Measurements from ENCODE around the gene PRXL2A. TPM values are rescaled to one million over a fixed set of nuclear protein-coding genes. Genes with fewer than 3 reads are reported as not detected.
"Not testable (repeated sequence)": the region's sequence is repeated elsewhere in the genome, so short reads cannot be mapped to it uniquely, and the experiment has no call there.

The PRXL2A gene
- total RNA-seq, 1 donor from 2014 or later: 63.6 TPM

GRCh38 chr10:80474941-80475340 is 66.6 kb downstream of the PRXL2A start:
- no peak for DNase-seq (ENCODE audit: low spot score)

DNA sequence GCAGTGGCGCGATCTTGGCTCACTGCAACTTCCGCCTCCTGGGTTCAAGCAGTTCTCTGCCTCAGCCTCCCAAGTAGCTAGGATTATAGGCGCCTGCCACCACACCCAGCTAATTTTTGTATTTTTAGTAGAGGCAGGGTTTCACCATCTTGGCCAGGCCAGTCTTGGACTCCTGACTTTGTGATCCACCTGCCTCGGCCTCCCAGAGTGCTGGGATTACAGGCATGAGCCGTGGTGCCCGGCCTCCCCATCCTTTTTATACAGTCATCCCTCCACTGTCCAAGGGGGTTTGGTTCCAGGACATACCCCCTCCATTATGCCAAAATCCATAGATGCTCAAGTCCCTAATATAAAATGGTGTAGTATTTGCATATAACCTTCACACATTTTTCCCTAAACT is 67.3 kb downstream of the PRXL2A start:
- DNase-seq (ENCODE audit: low spot score): not testable (repeated sequence)

- no peak for DNase-seq (ENCODE audit: low spot score)
These were observed 68.3 kb downstream of the PRXL2A start for GRCh38 chr10:80476685-80477084.

GRCh38 chr10:80477813-80478212 is 69.5 kb downstream of the PRXL2A start:
- DNase-seq (ENCODE audit: low spot score): no peak

GRCh38 chr10:80480373-80480772 is 72.0 kb downstream of the PRXL2A start:
- not testable (repeated sequence) for DNase-seq (ENCODE audit: low spot score)

DNA sequence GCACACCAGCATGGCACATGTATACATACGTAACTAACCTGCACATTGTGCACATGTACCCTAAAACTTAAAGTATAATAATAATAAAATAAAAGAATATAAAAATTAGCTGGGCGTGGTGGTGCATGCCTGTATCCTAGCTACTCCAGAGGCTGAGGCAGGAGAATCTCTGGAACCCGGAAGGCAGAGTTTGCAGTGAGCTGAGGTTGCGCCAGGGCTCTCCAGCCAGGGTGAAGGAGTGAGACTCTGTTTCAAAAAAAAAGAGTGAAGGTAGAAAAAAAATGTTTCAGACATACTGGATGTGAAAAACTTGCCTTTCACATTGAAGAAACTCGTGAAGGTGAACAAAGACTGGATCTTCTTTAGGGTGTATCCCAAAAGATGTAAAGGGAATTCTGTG is 72.5 kb downstream of the PRXL2A start:
- no peak for DNase-seq (ENCODE audit: low spot score)

DNA sequence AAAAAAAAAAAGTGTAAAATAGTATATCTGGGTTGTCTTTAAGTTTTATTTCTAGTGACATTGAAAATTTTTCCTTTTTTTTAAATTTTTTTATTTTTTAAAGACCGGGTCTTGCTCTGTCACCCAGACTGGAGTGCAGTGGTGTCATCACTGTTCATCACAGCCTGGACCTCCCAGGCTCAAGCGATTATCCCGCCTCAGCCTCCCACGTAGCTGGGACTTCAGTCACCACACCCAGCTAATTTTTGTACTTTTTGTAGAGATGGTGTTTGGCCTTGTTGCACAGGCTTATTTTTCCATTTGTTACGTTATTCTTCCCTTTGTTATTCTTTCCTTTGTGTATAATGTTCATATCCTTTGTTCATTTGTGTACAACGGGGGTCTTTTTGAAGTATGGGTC is 75.9 kb downstream of the PRXL2A start:
- DNase-seq (ENCODE audit: low spot score): no peak

GRCh38 chr10:80484676-80485075 is 76.3 kb downstream of the PRXL2A start:
- DNase-seq (ENCODE audit: low spot score): no peak

DNA sequence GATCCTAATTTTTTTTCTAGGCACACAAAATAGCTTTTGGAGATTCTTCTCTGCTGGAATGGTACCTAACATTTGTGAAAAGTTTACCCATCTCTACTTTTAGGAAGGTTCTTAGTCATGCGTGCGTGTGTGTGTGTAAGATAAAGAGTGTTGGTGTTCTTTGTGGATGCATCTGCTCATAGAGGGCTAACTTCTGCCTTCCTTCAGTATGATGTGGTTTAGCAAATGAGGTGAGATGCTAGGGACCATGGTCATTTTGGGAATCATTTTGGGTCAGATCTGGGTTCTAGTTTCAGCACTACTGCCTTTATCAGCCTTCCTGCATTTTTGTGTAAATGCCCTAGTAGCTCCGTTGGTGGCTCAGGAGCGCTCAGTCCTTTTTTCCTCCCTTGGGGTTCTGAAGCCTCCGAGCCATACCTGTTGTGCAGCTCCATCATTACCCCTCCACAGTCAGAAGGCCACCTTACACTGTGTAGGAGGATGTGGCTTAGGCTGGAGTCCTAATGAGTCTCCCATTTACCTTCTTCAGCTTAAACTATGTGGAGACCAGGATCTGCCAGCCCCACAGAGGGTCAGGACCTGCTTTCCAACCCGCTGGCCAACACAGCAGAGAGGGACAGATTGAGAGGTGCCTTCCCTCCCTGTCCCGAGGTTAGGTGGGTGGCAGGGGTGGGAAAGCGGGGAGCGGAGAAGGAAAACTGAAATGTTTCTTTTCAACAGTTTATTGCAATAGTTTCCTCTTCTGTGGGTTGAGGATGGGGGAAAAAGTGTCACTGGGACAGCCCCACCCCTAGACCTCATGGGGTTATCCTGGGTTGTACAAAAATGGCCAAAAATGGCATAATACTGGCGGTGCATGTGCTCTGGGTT is 77.0 kb downstream of the PRXL2A start:
- DNase-seq (ENCODE audit: low spot score): no peak

DNA sequence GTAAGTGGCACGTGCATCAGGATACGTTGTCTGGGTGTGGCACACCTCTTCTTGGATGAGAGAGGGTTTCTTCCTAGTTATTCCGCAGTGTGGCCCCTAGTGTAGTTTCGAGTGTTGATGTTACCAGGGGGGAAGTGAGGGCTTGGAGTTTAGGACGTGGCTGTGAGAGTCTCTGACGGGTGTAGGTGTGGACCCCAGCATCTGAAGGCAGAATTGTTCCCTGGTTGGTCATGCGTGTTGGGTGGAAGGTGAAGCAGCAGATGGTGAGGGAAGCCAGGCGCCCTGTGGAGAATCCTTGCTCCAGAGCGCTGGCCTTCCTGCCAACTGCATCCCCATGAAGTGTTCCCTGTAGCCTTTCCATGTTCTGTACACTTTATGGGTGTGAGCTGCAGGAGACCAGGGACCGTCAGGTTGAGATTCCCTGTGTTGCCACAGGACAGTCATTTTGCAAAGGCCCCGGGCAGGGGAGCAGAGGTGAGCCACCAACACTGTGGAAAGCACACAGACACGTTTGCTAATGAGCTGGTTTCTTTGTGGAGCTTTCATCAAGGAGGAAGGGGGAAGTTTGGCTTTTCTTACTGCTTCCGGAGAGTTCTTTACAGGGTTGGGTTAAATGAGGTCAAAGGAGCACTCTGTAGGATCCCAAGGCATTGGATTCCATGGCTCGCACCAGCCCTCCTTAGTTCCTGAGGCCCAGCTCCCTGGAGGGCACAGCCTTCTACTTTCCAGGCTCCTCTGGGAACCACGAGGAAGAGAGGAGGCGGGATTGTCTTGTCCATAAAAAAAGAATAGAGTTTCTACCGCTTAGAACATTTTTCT is 77.8 kb downstream of the PRXL2A start:
- DNase-seq (ENCODE audit: low spot score): no peak

Other genes with a start within 250 kb of the PRXL2A start
- gene ANXA11, start 203.0 kb upstream of the PRXL2A start, total RNA-seq: 247 TPM
- 0.98 TPM for gene MAT1A, start 118.9 kb upstream of the PRXL2A start, total RNA-seq
- not detected for gene DYDC1, start 51.8 kb upstream of the PRXL2A start, total RNA-seq
- gene DYDC2, start 51.8 kb upstream of the PRXL2A start, total RNA-seq: 0.35 TPM
- gene TSPAN14, start 45.8 kb downstream of the PRXL2A start, total RNA-seq: 124 TPM
- not detected for gene SH2D4B, start 129.4 kb downstream of the PRXL2A start, total RNA-seq